GM19043 (cell line): ENCODE measurements around the gene ALK.

ENCODE experiments used
- ATAC-seq: cut with Tn5 transposase; IDR thresholded peaks from one replicate; pipeline ENCODE4 v1.9.1; 2021; ENCODE audit warnings: low read depth; ENCODE audit not compliant: unreplicated experiment

The ALK gene

GRCh38 chr2:29351248-29351647 lies 570.1 kb downstream of the ALK start:
- ATAC-seq, result no peak

- no peak for ATAC-seq
These were observed 571.9 kb downstream of the ALK start for GRCh38 chr2:29349316-29350030.

DNA sequence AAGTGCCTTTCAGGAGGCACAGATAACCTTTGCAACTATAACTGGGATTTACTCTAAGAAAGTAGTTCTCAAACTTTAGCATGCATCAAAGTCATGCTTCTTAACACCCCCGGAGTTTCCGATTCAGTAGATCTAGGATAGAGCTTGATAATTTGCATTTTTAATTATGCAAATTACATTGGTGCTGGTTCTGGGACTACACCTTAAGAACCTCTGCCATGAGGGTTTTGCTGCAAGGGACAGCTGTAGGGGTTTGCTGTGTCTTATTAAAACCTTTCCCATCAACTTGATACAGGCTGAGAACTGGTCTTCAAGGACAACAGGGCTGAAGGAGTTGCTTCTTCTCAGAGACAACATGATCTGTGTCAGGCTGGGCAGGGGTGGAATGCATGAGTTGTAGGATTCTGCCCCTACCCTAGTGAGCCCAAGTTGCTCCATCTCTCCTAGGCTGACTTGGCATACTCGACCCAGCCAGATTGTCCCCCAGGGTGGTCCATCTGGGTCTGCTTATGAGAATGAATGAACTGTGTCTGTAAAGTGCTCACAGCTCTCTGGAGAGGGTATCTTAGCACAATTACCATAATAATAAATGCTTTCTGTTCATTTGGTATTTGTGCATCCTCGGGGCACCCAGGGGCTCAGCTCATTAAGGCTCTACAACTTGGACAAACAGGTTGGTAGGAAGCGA lies 573.5 kb downstream of the ALK start:
- no peak for ATAC-seq

GRCh38 chr2:29345236-29345635 lies 576.1 kb downstream of the ALK start:
- no peak for ATAC-seq

DNA sequence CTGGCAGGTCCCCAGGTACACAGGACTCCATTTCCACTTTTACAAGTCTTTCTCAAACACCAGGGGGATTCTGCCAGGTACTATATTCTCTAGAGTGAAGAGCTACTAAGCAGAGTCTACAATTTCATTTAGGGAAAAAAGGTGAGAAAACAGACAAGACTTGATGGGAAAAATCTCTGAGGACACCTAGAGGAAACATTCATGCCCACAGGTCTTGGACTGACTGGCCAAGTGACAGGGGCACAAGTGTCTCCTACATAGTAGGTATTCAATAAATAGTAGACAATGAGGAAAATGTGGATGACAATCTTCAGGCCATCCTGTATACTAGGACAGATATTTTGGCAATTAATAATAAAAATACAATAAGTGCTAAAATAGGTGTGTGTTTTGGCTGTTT lies 577.6 kb downstream of the ALK start:
- ATAC-seq, result no peak

- no peak for ATAC-seq
These were observed 584.8 kb downstream of the ALK start for GRCh38 chr2:29336341-29337241.

- no peak for ATAC-seq
These were observed 586.0 kb downstream of the ALK start for GRCh38 chr2:29335396-29335795.

DNA sequence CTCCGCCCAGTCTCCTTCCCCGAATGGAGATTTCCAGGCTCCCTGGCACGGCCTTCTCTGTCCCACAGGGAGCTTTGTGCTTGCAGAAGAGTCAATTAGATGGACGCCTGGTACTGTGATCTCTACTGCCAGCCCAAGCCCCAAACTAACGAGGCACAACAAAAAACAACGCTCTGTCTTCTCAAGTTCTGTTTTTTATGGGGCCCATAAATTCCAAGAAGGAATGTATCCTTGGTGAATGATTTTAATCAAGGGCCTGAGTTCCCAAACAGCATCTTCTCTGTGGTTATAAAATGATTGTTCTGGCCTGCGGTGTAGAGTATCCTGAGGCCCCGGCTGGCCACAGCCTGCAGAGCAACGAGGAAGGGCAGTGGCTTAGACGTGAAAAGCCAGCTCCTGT lies 586.7 kb downstream of the ALK start:
- ATAC-seq, result no peak

DNA sequence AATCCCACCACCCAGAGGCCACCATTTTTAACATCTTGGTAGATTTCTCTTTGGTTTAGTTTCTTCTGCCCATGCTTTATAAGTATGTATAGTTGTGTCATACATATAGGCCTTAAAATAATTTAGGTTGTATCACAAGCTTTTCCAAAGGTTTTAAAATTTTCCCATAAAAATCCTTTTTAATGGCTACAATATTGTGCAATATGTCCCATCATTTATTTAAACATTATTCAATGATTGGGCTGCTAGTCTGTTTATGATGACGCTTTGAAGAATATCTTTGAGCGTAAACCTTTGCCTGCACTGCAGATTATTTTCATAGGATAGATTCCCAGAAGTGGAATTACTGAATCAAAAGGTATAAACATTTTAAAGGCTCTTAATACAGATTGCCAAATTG lies 588.8 kb downstream of the ALK start:
- ATAC-seq, result no peak

- no peak for ATAC-seq
These were observed 591.5 kb downstream of the ALK start for GRCh38 chr2:29329899-29330298.

- ATAC-seq, result no peak
These were observed 594.5 kb downstream of the ALK start for GRCh38 chr2:29326926-29327325.

GRCh38 chr2:29325544-29325943 lies 595.8 kb downstream of the ALK start:
- no peak for ATAC-seq

DNA sequence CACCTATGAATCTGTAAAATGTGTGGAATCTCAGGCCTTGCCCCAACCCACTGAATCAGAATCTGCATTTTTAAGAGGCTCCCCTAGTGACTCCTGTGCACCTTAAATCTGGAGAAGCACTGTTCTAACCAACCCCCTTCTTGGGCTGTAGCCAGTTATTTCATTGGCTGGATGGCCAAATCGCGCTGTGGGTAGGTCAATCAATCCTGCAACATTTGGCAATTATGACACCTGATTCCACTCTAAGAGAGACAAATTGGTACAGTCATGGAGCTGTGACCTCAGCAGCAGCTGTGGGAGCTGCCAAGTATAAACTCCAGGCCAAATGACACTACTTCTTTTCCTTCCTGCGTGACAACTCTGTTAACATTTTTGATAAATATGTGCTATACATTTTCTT lies 597.4 kb downstream of the ALK start:
- no peak for ATAC-seq

- no peak for ATAC-seq
These were observed 598.1 kb downstream of the ALK start for GRCh38 chr2:29323301-29323700.

GRCh38 chr2:29322011-29322410 lies 599.4 kb downstream of the ALK start:
- no peak for ATAC-seq

DNA sequence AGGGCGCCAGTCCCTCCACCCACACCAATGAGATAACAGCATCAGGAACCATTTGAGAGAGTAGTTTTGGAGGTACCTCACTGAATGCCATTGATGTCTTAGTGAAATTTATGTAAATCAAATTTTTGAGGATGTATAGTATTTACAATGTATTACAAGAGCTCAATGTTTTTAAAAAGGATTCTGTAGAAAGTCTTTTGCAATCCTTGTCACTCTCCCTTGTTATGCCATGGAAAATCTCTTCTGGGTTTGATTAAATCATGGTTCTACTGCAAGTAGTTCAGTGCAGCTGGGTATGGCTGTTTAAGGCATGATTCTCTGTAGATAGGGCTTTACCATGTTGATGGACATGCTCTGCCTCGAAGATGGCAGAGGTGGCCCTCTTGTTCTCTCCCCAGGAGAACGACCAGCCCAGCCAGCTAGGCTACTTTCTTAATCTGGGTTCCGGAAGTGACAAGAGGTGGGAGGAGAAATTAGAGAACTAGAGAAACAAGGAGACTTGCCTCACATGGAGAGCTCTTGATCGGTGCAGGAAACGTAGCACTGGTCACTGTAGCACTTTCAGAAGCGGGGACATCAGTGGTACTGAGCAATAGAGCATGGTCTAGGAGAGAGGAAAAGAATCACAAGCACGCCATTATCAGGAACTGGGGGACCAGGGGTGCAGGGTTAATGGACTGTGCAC lies 603.4 kb downstream of the ALK start:
- ATAC-seq, result no peak

GRCh38 chr2:29317077-29317517 lies 604.3 kb downstream of the ALK start:
- peak; percentile 50 for ATAC-seq

- peak; percentile 68 for ATAC-seq
These were observed 606.4 kb downstream of the ALK start for GRCh38 chr2:29314816-29315571.

DNA sequence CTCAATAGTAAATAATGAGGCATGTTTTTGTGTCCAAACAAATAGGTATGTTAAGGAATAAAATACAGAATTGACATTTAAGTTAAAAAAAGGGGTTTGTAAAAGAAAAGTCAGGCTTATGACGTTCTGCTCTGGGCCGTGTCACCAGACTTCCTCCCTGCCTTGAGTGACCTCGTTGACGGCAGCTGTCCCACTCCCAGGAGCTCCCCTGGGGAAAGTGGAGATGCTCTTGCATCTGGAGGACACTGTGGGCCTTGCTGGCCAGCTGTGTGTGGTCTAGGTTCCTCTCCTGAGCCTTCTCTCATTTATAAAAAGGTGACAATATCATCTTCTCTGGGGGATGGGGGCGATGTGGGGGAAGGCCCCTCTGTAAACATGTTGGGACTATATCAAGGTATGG lies 609.9 kb downstream of the ALK start:
- no peak for ATAC-seq
